AG09319 (cell line): Measurements from ENCODE around the gene PAPPA.

Source experiments
- DNase-seq: peaks from one replicate; pipeline ENCODE4 v3.0.0-alpha.2; 2010; ENCODE audit warnings: low read depth; ENCODE audit errors: extremely low read depth
- TF ChIP-seq, protein P1 (sequence below): IDR thresholded peaks from 2 replicates; pipeline ENCODE4 v1.5.1; 2011; ENCODE audit warnings: low read depth, mild to moderate bottlenecking, inconsistent platforms, low read length, moderate library complexity

PAPPA gene

DNA sequence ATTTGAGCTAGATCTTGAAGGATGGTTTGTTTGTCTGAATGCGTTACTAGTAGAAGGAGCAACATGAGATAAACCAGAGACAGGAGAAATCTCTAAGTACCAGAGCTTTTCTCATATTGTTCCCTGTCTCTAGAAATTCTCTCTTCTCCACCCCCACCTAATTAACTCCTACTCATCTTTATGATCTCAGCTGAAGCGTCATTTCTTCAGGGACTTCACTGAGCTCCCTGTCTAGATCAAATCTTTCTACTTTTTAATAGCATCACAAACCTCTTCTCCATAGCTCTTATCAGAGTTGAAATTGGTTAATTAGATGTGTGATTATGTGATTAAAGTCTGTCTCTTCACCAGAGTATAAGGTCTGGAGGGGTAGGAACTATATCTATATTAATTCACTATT lies 226.2 kb downstream of the PAPPA start:
- DNase-seq = no peak
- TF ChIP-seq, protein P1, sequence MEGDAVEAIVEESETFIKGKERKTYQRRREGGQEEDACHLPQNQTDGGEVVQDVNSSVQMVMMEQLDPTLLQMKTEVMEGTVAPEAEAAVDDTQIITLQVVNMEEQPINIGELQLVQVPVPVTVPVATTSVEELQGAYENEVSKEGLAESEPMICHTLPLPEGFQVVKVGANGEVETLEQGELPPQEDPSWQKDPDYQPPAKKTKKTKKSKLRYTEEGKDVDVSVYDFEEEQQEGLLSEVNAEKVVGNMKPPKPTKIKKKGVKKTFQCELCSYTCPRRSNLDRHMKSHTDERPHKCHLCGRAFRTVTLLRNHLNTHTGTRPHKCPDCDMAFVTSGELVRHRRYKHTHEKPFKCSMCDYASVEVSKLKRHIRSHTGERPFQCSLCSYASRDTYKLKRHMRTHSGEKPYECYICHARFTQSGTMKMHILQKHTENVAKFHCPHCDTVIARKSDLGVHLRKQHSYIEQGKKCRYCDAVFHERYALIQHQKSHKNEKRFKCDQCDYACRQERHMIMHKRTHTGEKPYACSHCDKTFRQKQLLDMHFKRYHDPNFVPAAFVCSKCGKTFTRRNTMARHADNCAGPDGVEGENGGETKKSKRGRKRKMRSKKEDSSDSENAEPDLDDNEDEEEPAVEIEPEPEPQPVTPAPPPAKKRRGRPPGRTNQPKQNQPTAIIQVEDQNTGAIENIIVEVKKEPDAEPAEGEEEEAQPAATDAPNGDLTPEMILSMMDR = no peak

DNA sequence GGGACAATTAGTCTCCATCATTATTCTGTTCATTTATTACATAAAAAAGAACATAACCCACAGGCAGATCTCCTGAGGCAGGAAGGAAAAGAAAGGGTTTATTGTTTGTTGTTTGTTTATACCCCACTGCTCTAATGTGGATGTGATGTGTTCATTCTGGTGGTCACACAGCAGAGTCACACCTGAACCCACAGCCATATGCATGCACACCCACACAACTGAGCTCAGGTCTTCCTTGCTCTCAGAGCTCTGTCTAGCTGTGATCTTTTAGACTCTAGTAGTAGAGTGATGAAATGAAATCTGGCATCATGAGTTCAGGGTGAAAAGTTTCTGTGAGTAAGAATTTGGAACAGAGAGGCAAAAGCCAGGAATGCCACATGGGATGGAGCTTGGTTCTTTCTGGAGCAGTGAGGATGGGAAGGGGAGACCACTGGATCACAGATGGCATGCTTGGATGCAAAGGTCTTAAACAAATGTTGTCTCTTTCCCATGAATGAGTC lies 227.0 kb downstream of the PAPPA start:
- TF ChIP-seq, protein P1 = no peak
- no peak for DNase-seq

DNA sequence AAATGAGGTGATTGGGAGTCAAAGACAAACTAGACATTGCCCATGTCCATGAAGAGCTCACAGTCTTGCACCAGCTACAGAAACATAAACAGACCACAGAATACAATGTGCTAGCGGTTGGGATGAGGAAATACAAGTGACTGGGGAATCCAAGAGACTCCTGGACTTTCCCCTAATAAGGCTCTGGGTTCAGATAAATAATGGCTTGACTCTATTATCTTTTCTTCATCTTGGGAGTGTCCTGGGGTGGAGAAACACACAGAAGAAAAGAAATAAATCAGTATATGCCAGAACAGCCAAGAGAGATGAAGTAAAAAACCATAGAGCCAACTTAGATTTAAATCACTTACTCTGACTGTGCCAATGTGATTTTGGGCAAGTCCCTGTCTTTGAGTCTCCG lies 227.8 kb downstream of the PAPPA start:
- TF ChIP-seq, protein P1 = no peak
- no peak for DNase-seq

DNA sequence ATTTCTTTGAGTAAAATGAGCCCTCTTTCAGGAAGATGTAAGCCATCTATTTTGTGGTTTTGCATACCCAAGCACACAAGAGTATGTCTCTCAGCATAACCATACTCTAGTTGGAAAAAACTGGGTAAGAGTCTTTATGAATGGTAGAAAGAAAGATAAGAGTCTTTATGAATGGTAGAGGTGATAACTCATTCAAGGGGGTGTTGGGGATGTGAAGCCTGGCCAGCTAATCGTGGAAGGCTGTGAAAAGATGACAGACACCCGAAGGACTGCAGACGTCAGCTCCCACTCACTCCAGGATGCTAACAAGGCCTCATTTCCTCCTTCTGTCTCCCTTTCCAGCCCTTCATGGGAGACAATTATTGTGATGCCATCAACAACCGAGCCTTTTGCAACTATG lies 228.5 kb downstream of the PAPPA start:
- DNase-seq = no peak
- TF ChIP-seq, protein P1 = no peak

DNA sequence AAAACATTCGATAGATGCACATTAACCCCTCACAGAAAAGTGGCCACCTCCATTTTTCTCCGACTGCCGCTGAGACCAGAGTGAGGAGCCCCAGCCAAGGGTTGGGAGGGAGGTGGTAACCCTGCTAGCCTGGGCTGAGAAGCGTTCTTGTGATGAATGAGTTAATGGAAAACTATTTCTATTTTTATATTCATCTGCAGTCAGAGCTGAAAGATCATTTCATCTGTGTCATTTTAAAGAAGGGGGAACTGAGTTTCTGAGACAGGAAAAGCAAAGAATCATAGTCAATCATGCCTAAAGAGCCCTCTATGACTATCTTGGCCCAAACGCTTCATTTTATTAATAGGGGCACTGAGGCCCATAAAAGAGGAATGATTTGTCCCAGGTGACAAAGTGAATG lies 229.5 kb downstream of the PAPPA start:
- TF ChIP-seq, protein P1 = no peak
- no peak for DNase-seq

DNA sequence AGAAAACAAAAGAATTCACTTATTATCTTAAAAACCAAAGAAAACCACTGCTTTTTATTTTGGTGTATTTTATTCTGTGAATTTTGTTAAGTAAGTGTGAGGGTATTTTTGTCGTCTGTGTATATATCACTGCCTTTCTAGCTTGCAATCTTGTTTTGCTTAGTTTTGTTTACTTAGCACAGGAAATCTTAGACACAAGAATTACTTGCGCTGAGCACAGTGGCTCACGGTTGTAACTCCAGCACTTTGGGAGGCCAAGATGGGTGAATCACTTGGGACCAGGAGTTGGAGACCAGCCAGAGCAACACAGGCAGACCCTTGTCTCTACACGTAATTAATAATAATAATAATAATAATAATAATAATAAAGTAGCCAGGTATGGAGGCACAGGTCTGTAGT lies 230.3 kb downstream of the PAPPA start:
- TF ChIP-seq, protein P1 = no peak
- no peak for DNase-seq

DNA sequence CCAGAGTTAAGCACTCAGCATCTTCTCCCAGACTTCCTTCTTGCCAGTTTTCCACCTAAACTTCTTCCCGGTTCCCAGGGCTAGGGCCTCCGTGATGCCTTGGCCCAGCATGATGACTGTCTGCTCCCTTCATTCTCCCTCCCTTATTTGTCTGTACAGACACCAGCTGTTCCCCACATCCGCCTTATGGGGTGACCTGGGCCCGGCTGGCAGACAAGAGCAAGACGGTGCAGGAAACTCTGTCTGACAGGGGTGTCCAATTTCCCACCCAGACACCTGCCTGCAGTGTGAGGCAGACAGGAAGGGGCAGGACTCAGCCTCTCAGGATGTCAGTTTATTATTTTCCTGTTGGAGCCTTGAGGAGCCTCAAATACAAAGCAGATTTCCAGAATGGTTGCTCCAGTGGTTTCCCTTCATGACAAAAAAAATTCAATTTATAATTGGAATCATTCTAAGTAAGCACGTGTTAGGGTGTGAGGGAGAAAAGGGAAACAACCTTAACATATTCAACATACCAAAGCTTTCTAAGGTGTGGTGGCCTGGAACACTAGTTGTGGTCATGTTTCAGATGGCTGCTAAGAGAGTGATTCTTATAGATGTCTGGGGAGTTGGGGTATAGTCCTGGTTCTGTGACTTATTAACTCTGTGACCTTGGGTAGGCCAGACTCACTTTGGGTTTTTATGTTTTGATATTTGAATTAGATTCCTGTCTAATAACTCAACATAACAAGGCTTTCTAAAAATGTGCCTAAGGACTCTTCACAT lies 234.5 kb downstream of the PAPPA start:
- no peak for DNase-seq
- TF ChIP-seq, protein P1 = no peak
